ENCODE results near the gene TCP1. TPM values are rescaled to one million over a fixed set of nuclear protein-coding genes. Genes with fewer than 3 reads are reported as not detected.
A peak's percentile ranks its signal among the peaks of the same experiment; 100 is the strongest.
"Not testable (repeated sequence)": the region's sequence is repeated elsewhere in the genome, so short reads cannot be mapped to it uniquely, and the experiment has no call there.

Gene TCP1
- 153 TPM for total RNA-seq

GRCh38 chr6:159789377-159790148 is at the start of gene TCP1:
TCP1 (minus strand) TSS chr6:159789602; CDS start chr6:159789468, 134 bp downstream.
- DNase-seq (ENCODE audit: low spot score): peak; percentile 100

GRCh38 chr6:159838020-159838744 is 48.8 kb upstream of the TCP1 start:
- no peak for DNase-seq (ENCODE audit: low spot score)

GRCh38 chr6:159837511-159837910 is 48.1 kb upstream of the TCP1 start:
- no peak for DNase-seq (ENCODE audit: low spot score)

- DNase-seq (ENCODE audit: low spot score): no peak
Measured at GRCh38 chr6:159836718-159837490, 47.5 kb upstream of the TCP1 start.

- no peak for DNase-seq (ENCODE audit: low spot score)
Measured at GRCh38 chr6:159833997-159834603, 44.7 kb upstream of the TCP1 start.

GRCh38 chr6:159833556-159833955 is 44.2 kb upstream of the TCP1 start:
- no peak for DNase-seq (ENCODE audit: low spot score)

GRCh38 chr6:159832946-159833345 is 43.5 kb upstream of the TCP1 start:
- no peak for DNase-seq (ENCODE audit: low spot score)

- no peak for DNase-seq (ENCODE audit: low spot score)
Measured at GRCh38 chr6:159831373-159831679, 41.9 kb upstream of the TCP1 start.

- DNase-seq (ENCODE audit: low spot score): no peak
Measured at GRCh38 chr6:159830501-159831372, 41.3 kb upstream of the TCP1 start.

- DNase-seq (ENCODE audit: low spot score): no peak
Measured at GRCh38 chr6:159829526-159829925, 40.1 kb upstream of the TCP1 start.

GRCh38 chr6:159828074-159828473 is 38.7 kb upstream of the TCP1 start:
- DNase-seq (ENCODE audit: low spot score): no peak

GRCh38 chr6:159826968-159827647 is 37.7 kb upstream of the TCP1 start:
- DNase-seq (ENCODE audit: low spot score): no peak

- DNase-seq (ENCODE audit: low spot score): no peak
Measured at GRCh38 chr6:159826004-159826403, 36.6 kb upstream of the TCP1 start.

- not testable (repeated sequence) for DNase-seq (ENCODE audit: low spot score)
Measured at GRCh38 chr6:159824690-159825089, 35.3 kb upstream of the TCP1 start.

GRCh38 chr6:159823953-159824352 is 34.6 kb upstream of the TCP1 start:
- no peak for DNase-seq (ENCODE audit: low spot score)

GRCh38 chr6:159821726-159822125 is 32.3 kb upstream of the TCP1 start:
- no peak for DNase-seq (ENCODE audit: low spot score)

GRCh38 chr6:159821122-159821521 is 31.7 kb upstream of the TCP1 start:
- DNase-seq (ENCODE audit: low spot score): no peak

- DNase-seq (ENCODE audit: low spot score): no peak
Measured at GRCh38 chr6:159819932-159820640, 30.7 kb upstream of the TCP1 start.

GRCh38 chr6:159819098-159819497 is 29.7 kb upstream of the TCP1 start:
- no peak for DNase-seq (ENCODE audit: low spot score)

Data from ureter (tissue), 1 donor.